ENCODE results near the gene DNAJB8.

DNAJB8 gene

DNA sequence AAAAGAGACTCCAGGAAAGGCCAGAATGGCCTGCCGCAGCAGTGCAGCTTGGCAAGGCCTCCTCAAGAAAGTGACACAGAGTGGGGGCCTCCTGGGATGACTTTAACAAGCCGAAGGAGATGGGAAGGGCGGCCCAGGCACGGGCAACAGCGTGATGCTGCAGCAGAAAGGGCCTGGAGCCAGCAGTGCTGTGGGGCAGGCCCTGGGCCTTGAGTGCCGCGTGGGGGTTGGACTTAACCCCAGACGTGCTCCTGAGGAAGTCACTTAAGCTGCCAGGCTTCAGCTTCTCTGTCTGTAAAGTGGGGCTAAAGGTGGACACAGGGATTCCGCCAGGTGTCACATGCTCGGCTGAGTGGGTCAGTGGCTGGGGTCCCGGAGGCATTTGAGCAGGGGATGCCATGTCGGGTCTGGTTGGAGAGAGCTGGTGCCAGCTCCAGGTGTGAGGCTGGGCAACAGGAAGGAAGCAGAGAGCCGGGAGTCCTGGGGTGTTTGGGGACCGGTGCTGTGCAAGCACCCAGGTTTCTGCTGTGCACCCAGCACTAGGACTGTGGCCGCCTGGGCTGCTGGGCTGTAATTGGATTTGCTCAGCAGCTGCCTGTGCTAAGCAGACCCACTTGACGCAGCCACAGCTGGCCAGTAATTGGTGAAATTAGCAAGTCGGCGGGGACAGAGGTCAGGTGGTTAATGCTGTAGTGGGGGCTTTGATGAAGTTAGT lies 7.8 kb downstream of the DNAJB8 start:
- TF ChIP-seq TCF12 (IDR thresholded peaks at IDR 0.05; ENCODE audit: low read depth) (no peak), YY1 (IDR thresholded peaks at IDR 0.05; ENCODE audit: low read depth) (no peak), EP300 (IDR thresholded peaks at IDR 0.05; ENCODE audit: borderline replicate concordance) (no peak), EGR1 (IDR thresholded peaks at IDR 0.05) (no peak), FOXM1 (IDR thresholded peaks at IDR 0.05; ENCODE audit: borderline replicate concordance, low read depth) (no peak), TAF1 (IDR thresholded peaks at IDR 0.05; ENCODE audit: low read depth) (no peak), ZBTB7A (IDR thresholded peaks at IDR 0.05; ENCODE audit: low read depth) (no peak), RAD21 (IDR thresholded peaks at IDR 0.05; ENCODE audit: low read depth) (no peak), NFIC (IDR thresholded peaks at IDR 0.05) (no peak), TEAD4 (IDR thresholded peaks at IDR 0.05) (no peak), CREB1 (IDR thresholded peaks at IDR 0.05; ENCODE audit: low read depth) (no peak), CEBPB (IDR thresholded peaks at IDR 0.05) (no peak)
- TF ChIP-seq, protein P1, sequence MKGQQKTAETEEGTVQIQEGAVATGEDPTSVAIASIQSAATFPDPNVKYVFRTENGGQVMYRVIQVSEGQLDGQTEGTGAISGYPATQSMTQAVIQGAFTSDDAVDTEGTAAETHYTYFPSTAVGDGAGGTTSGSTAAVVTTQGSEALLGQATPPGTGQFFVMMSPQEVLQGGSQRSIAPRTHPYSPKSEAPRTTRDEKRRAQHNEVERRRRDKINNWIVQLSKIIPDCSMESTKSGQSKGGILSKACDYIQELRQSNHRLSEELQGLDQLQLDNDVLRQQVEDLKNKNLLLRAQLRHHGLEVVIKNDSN (IDR thresholded peaks at IDR 0.05): no peak
- TF ChIP-seq, protein P2, sequence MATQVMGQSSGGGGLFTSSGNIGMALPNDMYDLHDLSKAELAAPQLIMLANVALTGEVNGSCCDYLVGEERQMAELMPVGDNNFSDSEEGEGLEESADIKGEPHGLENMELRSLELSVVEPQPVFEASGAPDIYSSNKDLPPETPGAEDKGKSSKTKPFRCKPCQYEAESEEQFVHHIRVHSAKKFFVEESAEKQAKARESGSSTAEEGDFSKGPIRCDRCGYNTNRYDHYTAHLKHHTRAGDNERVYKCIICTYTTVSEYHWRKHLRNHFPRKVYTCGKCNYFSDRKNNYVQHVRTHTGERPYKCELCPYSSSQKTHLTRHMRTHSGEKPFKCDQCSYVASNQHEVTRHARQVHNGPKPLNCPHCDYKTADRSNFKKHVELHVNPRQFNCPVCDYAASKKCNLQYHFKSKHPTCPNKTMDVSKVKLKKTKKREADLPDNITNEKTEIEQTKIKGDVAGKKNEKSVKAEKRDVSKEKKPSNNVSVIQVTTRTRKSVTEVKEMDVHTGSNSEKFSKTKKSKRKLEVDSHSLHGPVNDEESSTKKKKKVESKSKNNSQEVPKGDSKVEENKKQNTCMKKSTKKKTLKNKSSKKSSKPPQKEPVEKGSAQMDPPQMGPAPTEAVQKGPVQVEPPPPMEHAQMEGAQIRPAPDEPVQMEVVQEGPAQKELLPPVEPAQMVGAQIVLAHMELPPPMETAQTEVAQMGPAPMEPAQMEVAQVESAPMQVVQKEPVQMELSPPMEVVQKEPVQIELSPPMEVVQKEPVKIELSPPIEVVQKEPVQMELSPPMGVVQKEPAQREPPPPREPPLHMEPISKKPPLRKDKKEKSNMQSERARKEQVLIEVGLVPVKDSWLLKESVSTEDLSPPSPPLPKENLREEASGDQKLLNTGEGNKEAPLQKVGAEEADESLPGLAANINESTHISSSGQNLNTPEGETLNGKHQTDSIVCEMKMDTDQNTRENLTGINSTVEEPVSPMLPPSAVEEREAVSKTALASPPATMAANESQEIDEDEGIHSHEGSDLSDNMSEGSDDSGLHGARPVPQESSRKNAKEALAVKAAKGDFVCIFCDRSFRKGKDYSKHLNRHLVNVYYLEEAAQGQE (IDR thresholded peaks at IDR 0.05; ENCODE audit: low read depth): no peak
- TF ChIP-seq, protein P3, sequence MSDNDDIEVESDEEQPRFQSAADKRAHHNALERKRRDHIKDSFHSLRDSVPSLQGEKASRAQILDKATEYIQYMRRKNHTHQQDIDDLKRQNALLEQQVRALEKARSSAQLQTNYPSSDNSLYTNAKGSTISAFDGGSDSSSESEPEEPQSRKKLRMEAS (IDR thresholded peaks at IDR 0.05): no peak

DNA sequence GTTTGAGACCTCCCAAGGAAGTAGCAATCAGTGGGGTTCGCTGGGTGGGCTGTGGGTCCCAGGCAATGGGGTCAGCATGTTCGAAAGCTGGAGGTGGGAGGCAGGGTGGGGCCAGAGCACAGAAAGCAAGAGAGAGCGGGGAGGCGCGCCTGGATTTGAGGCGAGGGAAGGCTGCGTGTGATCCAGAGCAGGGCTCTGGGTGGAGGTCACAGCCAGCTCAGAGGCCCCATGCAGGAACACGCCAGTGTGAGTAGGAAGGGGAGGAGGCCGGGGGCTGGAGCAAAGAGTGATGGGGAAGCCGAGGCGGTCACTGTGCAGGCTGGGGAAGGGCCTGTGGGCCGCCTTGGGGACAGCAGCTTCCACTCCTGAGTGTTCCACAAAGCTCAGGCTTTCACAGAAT lies 8.8 kb downstream of the DNAJB8 start:
- TF ChIP-seq, protein P3 (IDR thresholded peaks at IDR 0.05): no peak
- TF ChIP-seq TCF12 (IDR thresholded peaks at IDR 0.05; ENCODE audit: low read depth): no peak
- no peak for TF ChIP-seq ZBTB7A (IDR thresholded peaks at IDR 0.05; ENCODE audit: low read depth)
- no peak for TF ChIP-seq NFIC (IDR thresholded peaks at IDR 0.05)

DNA sequence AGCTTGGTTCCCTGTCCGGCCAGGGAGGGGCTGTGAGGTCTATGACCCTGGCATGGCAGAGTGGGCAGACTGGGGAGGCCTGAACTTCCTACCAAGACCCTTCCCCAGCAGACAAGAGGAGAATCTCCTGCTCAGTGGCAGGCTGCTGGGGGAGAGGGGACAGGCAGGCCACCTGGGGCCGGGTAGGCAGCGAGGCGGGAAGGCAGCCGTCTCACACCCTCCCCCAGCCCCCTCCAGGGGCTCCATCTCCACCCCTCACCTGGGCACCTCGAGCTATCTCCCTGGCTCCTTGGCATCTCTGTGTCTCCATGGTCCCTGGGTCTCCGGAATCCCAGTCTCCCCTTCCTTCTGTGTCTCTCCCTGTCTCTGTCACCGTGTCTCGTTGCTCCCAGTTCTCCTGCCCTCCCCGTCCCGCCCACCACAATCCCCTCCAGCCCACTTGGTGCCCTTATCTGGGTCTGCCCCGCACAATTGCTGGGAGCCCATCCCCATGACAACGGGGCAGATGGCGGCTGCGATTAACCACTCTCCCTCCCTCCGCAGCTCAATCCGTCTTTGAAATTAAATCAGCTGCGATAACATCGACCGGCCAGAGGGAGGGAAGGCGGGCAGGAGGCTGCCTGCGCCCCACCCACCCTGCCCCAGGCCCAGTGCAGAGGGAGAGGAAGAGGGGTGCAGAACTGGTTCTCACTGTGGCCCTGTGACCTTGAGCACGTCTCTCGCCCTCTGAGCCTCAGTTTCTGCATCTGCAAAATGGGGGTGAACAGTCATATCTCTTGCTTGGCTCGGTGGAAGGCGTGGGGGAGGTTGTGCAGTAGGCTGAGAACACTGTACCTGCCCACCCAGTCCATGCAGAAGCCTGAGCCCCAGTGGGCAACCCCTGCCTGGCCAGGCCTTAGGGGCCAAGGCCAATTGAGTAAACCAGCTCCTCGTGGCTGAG lies 9.6 kb downstream of the DNAJB8 start:
- TF ChIP-seq NFIC (IDR thresholded peaks at IDR 0.05) (no peak), EP300 (IDR thresholded peaks at IDR 0.05; ENCODE audit: borderline replicate concordance) (no peak), EGR1 (IDR thresholded peaks at IDR 0.05) (no peak), ZBTB7A (IDR thresholded peaks at IDR 0.05; ENCODE audit: low read depth) (no peak), TEAD4 (IDR thresholded peaks at IDR 0.05) (no peak), CREB1 (IDR thresholded peaks at IDR 0.05; ENCODE audit: low read depth) (no peak), FOXM1 (IDR thresholded peaks at IDR 0.05; ENCODE audit: borderline replicate concordance, low read depth) (no peak), TCF12 (IDR thresholded peaks at IDR 0.05; ENCODE audit: low read depth) (no peak), YY1 (IDR thresholded peaks at IDR 0.05; ENCODE audit: low read depth) (no peak), RAD21 (IDR thresholded peaks at IDR 0.05; ENCODE audit: low read depth) (no peak), CEBPB (IDR thresholded peaks at IDR 0.05) (no peak), TAF1 (IDR thresholded peaks at IDR 0.05; ENCODE audit: low read depth) (no peak)
- TF ChIP-seq, protein P3 (IDR thresholded peaks at IDR 0.05): no peak
- TF ChIP-seq, protein P2 (IDR thresholded peaks at IDR 0.05; ENCODE audit: low read depth): no peak
- TF ChIP-seq, protein P1 (IDR thresholded peaks at IDR 0.05): no peak

DNA sequence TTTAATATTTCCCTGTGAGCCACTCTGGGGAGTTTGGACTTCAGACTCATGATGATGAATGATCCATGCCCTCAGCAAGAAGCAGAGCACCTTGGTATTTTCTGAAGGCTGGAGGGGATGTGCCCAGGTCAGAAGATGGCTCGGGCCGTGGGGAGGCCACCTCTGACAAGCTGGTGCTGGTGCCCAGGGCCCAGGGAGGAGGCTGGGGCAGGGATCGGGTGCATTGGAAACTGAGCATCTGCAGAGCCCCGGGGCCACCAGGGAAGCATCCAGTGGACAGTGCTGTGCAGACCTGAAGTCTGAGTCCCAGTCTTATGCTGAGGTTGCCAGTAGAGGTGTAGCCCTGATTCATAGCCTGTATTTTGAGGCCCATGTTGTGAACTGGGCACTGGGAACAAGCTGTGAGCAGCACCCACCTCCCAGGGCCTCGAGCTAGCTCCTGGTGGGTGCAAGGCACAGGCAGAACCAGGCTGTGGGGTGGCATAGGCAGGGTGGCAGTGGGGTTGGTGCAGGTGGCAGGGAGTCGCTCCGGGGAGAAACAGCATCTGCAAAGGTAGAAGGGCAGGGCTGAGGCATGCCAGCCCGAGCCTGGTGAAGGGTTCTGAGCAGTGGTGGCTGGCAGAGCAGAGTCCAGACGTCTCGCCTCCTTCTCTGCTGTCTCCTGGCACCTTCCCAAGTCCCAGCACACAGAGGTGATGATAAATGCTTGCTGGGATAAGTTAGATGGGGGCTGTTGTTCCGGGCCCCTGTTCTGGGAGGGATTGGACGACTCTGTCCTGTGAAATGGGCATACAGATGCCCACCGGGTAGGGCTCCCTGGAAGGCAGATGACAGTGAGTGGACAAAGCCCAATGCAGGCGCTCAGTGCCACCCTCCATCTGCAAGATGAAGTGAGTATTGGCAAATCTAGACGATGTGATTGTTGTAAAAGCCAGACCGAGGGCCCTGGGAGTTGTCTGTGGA lies 10.6 kb downstream of the DNAJB8 start:
- TF ChIP-seq TEAD4 (IDR thresholded peaks at IDR 0.05) (no peak), ZBTB7A (IDR thresholded peaks at IDR 0.05; ENCODE audit: low read depth) (no peak), TAF1 (IDR thresholded peaks at IDR 0.05; ENCODE audit: low read depth) (no peak), EP300 (IDR thresholded peaks at IDR 0.05; ENCODE audit: borderline replicate concordance) (no peak)

Measured in Ishikawa (cell line).